HG03439 (cell line): ENCODE measurements around the gene C5orf63.
"Not testable (repeated sequence)": the region's sequence is repeated elsewhere in the genome, so short reads cannot be mapped to it uniquely, and the experiment has no call there.

Experiments used
- ATAC-seq: cut with Tn5 transposase; IDR thresholded peaks from one replicate; pipeline ENCODE4 v1.9.1; 2021; ENCODE audit warnings: mild to moderate bottlenecking, moderate library complexity; ENCODE audit not compliant: unreplicated experiment

Gene C5orf63

GRCh38 chr5:127038550-127038949 is 34.8 kb downstream of the C5orf63 start:
- no peak for ATAC-seq

DNA sequence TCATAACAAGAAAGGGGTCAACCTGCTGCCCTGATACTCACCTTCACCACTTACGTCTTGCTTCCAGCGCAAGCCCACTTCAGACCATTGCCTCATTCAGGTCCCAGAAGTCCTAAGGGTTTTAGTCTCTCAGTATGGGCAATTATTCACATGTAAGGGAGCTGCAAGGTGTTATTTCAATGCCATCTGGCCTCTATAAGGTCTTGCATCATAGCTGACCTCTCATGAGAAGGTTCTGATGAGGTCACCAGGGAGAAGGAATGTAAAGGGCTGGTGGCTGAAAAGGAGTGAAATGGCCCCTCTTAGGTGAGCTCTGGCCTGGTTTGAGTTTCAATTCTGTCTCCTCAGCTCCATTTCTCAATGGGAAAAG is 41.5 kb downstream of the C5orf63 start:
- ATAC-seq = no peak

DNA sequence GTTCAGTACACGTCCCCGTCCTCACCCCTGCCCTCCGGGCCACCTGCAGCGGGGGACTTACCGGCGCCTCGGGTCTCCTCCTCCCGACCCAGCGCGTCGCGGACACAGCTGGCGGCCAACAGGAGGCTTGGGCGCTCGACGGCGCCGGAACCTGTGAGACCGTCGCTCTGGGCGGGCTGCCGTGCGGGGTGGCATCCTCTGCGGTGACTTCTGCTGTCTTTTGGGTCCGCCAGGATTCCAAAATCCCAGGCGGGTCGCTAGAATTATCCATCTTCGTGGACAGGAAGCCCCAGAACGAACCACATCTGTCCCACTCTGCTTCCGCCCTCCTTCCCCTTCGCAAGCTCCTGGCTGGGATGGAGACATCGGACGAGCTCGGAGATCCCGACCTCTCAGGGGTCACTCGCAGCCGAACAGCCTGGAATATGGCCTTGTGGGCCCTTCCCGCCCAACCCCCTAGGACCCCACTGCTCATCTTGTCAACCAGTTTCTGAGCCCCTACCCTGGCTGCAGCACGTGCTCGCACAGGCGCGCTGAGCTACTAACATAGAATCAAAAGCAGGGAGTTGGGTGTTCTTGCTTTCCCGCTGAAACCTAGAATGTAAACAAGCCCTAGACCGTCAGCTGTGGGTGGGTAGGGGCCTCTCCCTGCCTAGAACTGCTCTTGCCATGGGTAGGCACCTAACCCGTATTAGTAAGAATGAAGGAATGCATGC is 42.0 kb downstream of the C5orf63 start:
- ATAC-seq = peak; percentile 21

DNA sequence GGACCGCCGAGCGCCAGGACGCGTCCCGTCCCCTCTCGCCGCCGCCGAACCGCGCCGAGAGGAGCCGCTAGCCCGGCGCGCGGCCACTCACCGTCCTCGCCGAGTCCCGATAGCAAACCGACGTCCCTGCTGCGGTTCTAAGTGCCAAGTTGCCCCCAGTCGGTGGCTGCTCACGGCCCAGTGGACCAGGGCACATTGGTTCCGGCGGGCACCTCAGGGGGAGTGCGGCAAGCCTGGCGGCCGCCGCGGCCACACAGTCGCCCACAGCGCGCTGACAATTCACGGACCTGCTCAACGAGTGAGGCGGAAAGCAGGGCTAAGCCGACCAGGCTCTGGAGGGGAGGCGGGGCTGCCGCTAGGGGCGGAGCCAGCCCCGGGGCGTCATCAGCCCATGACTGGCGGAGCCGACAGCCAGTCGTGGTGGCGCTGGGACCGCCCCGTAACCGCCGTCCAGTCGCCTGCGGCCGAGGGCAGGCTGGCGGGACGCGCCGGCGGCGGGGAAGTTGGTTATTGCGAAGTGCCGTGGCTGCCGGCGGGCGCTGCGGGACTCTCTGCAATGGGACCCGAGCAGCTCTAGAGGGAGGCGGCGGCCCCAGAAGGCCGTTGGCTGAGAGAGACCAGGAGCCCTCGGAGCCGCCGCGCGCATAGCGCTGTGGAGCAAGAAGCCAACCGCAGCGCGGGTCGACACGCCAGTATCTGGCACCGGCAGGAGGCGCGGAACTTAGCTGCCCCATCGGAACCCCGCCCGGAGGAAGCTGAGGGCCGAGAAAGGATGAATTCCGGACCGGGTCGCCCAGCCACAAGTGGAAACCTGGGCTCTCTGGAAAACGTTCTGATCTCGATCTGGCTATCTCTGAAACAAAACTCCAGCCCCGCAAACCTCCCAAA is 42.8 kb downstream of the C5orf63 start, which contains the start of gene MARCHF3:
Gene MARCHF3, minus strand, starts transcription at position 300 of the 888 bp plus-strand sequence. CDS start 112,387 bp downstream, outside the sequence.
- peak; percentile 97 for ATAC-seq

- ATAC-seq = peak; percentile 6
Observed at GRCh38 chr5:127029581-127030258, 43.6 kb downstream of the C5orf63 start.

GRCh38 chr5:127028822-127029457 is 44.4 kb downstream of the C5orf63 start:
- no peak for ATAC-seq

DNA sequence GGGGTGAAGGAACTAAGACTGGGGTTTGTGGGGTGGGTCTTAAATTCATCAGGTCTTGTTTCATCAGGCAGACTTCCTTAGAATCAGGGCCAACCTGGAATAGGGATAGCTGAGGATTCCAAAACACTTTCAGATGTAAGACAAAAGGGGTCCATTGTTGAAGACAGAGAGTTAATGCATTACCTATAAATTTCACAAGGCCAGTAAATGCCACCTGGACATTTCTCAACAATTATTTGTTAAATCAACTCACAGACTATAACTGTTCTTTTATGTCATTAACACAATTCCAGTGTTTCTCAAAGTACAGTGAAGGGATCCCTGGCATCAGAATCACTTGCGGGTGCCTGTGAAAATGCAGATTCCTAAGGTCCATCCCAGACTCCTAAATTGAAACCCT is 45.8 kb downstream of the C5orf63 start:
- ATAC-seq = no peak

GRCh38 chr5:127026166-127026565 is 47.1 kb downstream of the C5orf63 start:
- ATAC-seq = no peak

DNA sequence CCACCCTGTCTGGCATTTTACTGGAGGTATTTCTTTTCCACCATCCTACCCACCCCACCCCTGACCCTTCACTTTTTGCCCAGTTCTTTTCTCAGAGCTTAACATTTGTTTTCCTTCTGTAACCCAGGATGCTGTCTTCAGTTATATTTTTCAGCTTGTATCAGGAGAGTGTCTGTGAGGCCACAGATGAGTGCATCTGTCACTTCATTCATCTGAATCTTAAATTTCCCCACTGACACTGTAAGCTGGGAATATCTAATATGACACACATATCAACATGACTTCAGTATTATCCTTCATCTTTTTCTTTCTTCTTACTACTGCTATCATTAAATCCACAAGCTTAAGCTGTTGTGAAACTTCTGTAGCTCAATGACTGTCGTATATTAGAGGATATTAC is 47.8 kb downstream of the C5orf63 start:
- ATAC-seq = no peak

GRCh38 chr5:127024821-127025220 is 48.5 kb downstream of the C5orf63 start:
- no peak for ATAC-seq

- ATAC-seq = not testable (repeated sequence)
Observed at GRCh38 chr5:127023552-127024191, 49.6 kb downstream of the C5orf63 start.

DNA sequence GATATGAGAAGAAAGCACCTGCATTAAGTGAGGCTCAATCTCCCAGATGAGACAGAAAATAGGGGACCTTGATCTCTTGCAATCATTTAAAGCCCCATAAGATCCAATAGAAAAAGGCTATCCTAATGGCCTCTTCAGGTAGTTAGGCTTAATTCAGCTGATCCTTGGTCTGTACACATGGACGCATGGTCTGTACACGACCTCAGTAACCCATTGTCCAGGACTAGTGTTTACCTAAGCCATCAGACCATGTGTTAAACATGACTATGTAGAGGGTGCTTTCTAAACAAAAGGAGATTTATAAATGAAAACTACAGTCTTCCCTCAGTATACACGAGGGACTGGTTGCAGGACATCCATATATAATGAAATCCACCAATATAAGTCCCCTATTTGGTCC is 50.5 kb downstream of the C5orf63 start:
- no peak for ATAC-seq

DNA sequence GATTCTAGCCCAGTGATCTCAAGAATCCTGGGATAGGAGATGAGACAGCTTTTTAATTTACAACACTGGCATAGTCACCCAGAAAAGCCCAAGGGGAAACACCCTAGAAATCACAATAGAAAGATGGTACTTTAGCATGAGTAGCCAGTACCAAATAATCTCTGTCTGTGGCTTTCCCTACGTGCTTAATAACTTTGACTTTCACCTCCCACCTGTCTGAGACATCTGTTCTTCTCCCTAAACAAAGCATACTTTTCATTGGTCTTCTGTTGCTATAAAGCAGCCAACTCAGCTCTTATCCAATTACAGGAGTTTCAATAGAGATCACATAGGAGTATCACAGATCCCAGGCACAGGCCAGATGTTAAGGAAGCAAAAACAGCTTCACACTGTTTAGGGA is 53.4 kb downstream of the C5orf63 start:
- no peak for ATAC-seq

DNA sequence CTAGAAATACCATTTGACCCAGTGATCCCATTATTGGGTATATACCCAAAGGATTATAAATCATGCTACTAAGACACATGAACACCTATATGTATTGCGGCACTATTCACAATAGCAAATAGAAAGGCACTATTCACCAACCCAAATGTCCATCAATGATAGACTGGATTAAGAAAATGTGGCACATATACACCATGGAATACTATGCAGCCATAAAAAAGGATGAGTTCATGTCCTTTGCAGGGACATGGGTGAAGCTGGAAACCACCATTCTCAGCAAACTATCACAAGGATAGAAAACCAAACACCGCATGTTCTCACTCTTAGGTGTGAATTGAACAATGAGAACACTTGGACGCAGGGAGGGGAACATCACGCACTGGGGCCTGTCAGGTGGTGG is 56.6 kb downstream of the C5orf63 start:
- not testable (repeated sequence) for ATAC-seq

DNA sequence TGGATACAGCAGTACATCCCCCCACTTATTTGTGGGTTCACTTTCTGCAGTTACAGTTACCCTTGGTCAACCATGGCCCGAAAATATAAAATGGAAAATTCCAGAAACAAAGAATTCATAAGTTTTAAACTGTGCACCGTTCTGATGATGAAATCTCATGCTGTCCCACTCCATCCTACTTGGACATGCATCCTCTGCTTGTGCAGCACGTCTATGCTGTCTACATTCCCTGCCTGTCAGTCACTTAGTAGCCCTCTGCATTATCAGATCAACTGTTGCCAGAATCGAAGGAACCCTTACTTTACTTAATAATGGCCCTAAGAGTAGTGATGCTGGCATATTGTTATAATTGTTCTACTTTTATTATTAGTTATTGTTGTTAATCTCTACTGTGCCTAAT is 57.6 kb downstream of the C5orf63 start:
- ATAC-seq = no peak

- peak; percentile 44 for ATAC-seq
Observed at GRCh38 chr5:127014573-127014972, 58.7 kb downstream of the C5orf63 start.

DNA sequence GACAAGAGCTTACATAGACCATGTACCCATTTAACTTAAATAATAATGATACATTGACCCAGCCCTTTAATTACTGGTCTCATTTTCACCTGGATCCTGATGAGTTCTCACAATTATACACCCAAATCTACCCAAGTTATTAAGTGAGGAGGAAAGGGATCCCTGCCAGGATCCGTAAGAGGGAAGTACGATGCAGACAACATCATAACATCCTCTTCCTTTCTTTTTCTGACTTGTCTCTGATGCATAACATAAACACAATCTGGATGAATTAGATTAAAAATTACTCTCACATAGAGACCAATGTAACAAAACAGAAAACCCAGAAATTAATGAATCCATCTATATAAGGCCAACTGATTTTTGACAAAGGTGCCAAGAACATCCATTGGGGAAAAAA is 59.9 kb downstream of the C5orf63 start:
- ATAC-seq = no peak

GRCh38 chr5:127012916-127013315 is 60.4 kb downstream of the C5orf63 start:
- no peak for ATAC-seq

DNA sequence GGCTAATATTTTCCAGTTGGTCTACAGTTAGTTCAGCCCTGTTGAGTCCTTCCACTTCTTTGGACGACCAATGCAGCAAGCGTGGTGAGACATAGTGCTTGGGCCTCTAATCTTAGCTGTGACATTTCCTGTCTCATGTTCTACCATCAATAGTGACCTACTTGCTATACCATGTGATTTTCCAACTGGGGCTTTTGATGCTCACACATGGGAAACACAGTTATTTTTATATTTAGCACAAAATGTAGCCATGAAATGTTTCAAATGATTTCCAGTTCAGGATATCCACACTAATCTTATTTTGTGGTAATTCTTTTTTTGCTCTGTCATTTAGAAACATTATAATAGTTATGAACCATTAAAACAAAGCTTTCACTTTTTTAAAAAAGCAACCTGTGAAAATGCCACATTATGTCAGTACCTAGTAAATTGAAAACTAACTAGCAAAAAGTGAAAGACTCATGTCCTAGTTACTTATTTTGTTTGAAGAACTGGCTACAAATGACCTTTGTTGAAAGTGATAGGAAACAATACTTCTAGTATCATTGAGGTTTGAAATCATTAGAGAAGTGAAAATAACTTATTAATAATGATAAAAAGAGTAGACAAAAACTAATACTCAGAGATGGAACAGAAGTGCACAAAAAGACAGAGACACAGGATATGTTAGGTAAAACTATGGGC is 61.2 kb downstream of the C5orf63 start:
- ATAC-seq = peak; percentile 69

DNA sequence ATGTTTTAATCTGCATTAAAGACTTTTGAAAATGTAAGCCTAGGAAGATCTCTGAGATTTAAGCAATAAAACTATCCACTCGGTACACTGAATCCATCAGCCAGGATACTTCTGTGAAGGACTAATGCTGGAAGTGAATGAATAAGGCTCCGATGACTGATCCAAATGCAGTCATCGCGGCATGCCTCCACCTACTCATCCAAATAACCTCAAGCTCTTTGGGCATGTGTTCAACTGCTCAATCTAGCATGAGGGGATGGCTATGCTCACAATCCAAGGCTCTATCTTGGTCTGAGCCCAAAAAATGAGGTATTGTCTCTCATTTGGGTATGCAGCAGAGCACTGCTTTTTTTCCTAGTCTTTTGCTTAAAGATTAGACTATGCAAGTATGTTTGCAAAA is 62.1 kb downstream of the C5orf63 start:
- ATAC-seq = no peak
